ENCODE measurements around the gene DOK6.

- TF ChIP-seq POLR2A (IDR thresholded peaks at IDR 0.05; ENCODE audit: low read depth, low read length) (no peak), SRF (IDR thresholded peaks at IDR 0.05; ENCODE audit: low read depth in 2 of 2, low read length in 2 of 2) (no peak), EGR1 (IDR thresholded peaks at IDR 0.05; ENCODE audit: borderline replicate concordance in 1 of 2, low read depth in 2 of 2, low read length in 2 of 2) (no peak), REST (IDR thresholded peaks at IDR 0.05; ENCODE audit: low read depth, low read length) (no peak), RCOR1 (conservative IDR thresholded peaks at IDR 0.05; ENCODE audit: low read depth, low read length) (no peak), NFIC (IDR thresholded peaks at IDR 0.05; ENCODE audit: low read depth, low read length) (no peak), E4F1 (IDR thresholded peaks at IDR 0.05; ENCODE audit: borderline replicate concordance, partially characterized antibody) (no peak)
- TF ChIP-seq, protein P1, sequence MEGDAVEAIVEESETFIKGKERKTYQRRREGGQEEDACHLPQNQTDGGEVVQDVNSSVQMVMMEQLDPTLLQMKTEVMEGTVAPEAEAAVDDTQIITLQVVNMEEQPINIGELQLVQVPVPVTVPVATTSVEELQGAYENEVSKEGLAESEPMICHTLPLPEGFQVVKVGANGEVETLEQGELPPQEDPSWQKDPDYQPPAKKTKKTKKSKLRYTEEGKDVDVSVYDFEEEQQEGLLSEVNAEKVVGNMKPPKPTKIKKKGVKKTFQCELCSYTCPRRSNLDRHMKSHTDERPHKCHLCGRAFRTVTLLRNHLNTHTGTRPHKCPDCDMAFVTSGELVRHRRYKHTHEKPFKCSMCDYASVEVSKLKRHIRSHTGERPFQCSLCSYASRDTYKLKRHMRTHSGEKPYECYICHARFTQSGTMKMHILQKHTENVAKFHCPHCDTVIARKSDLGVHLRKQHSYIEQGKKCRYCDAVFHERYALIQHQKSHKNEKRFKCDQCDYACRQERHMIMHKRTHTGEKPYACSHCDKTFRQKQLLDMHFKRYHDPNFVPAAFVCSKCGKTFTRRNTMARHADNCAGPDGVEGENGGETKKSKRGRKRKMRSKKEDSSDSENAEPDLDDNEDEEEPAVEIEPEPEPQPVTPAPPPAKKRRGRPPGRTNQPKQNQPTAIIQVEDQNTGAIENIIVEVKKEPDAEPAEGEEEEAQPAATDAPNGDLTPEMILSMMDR (IDR thresholded peaks at IDR 0.05 in 2 of 3, conservative IDR thresholded peaks at IDR 0.05 in 1 of 3; ENCODE audit: control insufficient read depth in 2 of 3, extremely low read depth in 1 of 3, insufficient read depth in 1 of 3, low read depth in 3 of 3, low read length in 3 of 3): no peak
Observed at GRCh38 chr18:69455125-69455524, 54.4 kb downstream of the DOK6 start.
